Epithelial cell of proximal tubule (primary cell): Measurements from ENCODE around the gene NIN. TPM values are rescaled to one million over a fixed set of nuclear protein-coding genes. Genes with fewer than 3 reads are reported as not detected.

Source experiments
- DNase-seq: peaks from one replicate; pipeline ENCODE4 v3.0.0-alpha.2; 2011; ENCODE audit warnings: low read depth
- H3K4me3 ChIP-seq: 2 replicates; pipeline ENCODE4 v1.5.1; 2011; ENCODE audit warnings: low read depth, mild to moderate bottlenecking, low read length
- total RNA-seq: library from RNA; depleted of rRNA; stranded (reverse); fragments of >200 nt; gene quantifications from 2 replicates; pipeline ENCODE4 v1.2.3, GENCODE V29; 2015
- TF ChIP-seq, protein P1 (sequence below): conservative IDR thresholded peaks from 2 replicates; pipeline ENCODE4 v1.5.1; 2012; ENCODE audit warnings: low read depth, mild to moderate bottlenecking, low read length

Gene NIN, protein sequence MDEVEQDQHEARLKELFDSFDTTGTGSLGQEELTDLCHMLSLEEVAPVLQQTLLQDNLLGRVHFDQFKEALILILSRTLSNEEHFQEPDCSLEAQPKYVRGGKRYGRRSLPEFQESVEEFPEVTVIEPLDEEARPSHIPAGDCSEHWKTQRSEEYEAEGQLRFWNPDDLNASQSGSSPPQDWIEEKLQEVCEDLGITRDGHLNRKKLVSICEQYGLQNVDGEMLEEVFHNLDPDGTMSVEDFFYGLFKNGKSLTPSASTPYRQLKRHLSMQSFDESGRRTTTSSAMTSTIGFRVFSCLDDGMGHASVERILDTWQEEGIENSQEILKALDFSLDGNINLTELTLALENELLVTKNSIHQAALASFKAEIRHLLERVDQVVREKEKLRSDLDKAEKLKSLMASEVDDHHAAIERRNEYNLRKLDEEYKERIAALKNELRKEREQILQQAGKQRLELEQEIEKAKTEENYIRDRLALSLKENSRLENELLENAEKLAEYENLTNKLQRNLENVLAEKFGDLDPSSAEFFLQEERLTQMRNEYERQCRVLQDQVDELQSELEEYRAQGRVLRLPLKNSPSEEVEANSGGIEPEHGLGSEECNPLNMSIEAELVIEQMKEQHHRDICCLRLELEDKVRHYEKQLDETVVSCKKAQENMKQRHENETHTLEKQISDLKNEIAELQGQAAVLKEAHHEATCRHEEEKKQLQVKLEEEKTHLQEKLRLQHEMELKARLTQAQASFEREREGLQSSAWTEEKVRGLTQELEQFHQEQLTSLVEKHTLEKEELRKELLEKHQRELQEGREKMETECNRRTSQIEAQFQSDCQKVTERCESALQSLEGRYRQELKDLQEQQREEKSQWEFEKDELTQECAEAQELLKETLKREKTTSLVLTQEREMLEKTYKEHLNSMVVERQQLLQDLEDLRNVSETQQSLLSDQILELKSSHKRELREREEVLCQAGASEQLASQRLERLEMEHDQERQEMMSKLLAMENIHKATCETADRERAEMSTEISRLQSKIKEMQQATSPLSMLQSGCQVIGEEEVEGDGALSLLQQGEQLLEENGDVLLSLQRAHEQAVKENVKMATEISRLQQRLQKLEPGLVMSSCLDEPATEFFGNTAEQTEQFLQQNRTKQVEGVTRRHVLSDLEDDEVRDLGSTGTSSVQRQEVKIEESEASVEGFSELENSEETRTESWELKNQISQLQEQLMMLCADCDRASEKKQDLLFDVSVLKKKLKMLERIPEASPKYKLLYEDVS (N-terminal part only)
- 26.5 and 26.9 TPM in 2 replicates for total RNA-seq

DNA sequence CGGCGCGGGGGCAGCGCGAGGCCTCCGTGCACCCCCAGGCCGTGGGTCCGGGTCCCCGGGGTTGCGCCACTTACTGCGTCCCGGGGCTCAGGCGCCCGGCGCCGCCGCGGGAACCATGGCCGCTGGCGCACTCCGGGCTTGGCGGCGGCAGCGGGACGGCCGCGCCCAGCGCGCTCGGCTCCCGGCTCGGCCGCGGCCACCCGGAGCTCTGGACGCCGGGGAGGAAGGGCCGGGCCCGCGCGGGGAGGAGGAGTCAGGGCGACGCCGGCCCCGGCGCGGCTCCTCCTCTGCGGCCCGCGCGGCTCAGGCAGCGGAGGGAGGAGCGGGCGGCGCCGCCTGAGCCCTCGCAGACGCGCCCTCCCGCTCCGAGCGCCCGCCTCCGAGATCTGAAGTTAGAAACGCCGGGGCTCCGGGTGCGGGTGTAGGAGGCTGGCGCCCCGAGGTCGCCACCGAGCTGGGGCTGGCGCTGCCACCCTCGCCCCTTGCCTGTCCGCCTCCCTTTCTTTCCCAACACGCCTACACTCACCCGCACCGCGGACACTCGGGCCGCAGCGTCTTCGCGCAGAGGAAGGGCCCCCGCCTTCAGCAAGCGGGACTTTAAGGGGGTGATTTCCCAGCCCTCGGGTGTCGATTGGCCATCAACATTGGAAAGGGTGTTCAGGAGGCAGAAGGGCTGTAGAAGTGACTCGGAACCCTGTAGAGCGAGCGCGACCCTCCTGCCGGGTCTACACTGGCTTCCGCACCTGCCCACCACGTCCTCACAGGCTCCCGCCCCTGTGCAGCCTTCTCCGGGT, at the start of gene NIN:
Gene NIN, minus strand, starts transcription at position 231 of the 794 bp plus-strand sequence. CDS start 9,106 bp downstream, outside the sequence.
- DNase-seq, result no peak
- H3K4me3 ChIP-seq, result peak within 1 kb of the TSS; percentile 82
- TF ChIP-seq, protein P1, sequence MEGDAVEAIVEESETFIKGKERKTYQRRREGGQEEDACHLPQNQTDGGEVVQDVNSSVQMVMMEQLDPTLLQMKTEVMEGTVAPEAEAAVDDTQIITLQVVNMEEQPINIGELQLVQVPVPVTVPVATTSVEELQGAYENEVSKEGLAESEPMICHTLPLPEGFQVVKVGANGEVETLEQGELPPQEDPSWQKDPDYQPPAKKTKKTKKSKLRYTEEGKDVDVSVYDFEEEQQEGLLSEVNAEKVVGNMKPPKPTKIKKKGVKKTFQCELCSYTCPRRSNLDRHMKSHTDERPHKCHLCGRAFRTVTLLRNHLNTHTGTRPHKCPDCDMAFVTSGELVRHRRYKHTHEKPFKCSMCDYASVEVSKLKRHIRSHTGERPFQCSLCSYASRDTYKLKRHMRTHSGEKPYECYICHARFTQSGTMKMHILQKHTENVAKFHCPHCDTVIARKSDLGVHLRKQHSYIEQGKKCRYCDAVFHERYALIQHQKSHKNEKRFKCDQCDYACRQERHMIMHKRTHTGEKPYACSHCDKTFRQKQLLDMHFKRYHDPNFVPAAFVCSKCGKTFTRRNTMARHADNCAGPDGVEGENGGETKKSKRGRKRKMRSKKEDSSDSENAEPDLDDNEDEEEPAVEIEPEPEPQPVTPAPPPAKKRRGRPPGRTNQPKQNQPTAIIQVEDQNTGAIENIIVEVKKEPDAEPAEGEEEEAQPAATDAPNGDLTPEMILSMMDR, result no peak

DNA sequence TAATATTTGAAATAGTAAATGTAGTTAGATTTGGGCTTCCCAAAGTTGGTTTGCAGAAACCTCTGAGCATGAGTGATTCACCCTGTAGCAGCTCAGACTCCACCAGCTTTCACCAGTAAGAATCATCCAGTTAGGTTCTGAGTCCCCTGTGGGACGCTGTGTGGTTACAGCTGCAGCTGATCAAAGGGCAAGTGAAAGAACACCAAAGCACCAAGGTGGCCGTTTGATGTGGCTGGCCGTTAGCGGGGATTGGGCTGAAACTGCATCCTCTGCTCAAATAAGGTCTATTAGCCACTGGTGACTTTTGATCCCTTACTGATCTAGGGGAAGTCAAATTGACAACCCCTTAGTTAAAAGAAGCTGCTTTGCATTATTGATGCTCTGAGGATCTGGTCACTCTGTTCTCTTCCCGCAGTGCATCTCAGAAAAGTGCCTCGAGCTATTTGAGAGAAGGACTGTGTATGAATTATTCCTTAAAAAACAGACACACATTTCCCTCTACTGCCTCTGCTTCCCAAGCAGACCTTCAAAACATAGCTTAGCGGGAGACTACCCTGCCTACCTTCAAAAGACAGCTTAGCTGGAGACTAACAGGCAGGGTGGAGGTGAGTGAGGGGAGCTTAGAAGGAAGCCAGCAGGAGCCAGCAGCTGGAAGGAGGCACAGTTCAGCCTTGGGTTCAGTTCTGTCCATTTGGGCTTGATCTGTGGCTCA, 44.6 kb upstream of the NIN start:
- no peak for DNase-seq
- TF ChIP-seq, protein P1, result no peak
- no peak overlapping the region for H3K4me3 ChIP-seq

DNA sequence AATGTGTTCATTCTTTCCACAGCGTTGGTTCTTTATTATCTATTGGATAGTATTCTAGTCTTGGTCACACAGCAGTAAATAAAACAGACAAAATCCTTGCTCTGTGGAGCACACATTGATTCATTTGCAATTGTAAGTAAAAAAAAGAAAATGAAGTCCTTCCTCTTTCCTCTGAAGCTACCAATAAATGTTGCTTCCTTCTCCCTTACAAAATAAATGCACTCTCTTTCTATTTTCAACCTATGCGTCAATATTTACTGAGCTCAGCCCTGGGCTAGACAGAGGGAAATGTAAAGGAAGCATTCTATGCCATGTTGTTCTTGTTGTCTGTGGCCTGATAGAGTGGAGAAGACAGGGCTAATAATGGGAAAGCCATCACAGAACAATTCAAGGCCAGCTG, 43.8 kb upstream of the NIN start:
- DNase-seq, result no peak
- TF ChIP-seq, protein P1, result no peak
- H3K4me3 ChIP-seq, result no peak overlapping the region

DNA sequence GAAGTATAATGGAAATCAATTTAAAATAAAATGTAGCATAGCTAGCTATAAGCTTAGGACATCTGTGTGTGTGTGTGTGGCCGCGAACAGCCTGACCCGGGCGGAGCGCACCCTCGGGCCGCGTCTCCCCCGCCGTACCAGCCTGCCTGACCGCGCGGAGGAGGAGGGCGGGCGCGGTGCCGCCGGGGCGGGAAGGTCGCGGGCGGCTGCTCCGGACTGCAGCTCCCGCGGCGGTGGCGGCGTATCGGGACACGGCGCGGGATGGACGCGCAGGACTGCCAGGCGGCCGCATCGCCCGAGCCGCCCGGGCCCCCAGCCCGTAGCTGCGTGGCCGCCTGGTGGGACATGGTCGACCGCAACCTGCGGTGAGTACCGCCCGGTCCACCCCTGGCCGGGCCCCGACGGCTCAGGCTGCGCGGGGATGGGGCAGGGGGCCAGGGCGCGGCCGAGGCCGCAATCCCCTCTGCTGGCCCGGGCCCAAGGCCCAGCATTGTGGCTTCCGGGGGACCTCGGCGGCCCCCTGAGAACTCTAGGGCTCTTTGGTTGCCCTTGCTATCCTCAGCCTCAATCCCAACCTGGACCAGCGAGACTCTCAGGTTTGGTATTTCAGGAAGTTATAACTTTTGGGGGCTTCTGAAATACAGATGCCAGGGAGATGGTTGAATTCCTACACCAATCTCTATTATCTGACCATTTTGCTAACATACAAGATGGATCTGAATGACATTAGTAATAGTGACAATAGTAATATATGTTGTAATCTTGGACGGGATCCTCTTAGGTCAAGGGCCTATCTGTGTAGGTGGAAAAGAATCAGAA, 41.2 kb upstream of the NIN start, which contains the start of gene ABHD12B:
Gene ABHD12B, plus strand, starts transcription at position 140 of the 819 bp plus-strand sequence. Its CDS starts 122 bp downstream, at position 262.
- no peak for DNase-seq
- TF ChIP-seq, protein P1, result no peak
- H3K4me3 ChIP-seq, result no peak within 1 kb of the TSS

DNA sequence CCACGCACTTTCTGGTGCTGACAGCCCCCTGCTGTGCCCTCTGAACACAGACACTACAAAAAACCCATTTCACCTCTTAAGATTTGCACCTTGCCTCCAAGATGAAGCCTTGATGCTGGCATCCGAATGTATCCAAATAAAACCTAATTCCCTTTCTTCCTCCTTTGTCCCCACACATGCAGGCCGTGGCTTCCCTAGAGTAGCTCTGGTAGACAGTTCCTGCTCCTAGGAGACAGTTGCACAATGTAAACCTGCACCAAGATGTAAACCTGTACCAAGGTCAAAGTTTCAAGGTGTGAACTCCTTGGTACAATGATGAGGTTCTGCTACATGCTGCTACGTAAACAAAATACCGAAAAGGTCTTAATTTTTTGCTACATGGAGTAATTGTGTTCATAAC, 40.3 kb upstream of the NIN start:
- no peak overlapping the region for H3K4me3 ChIP-seq
- no peak for DNase-seq
- TF ChIP-seq, protein P1, result no peak
